HCT116 (cell line): ENCODE measurements around the gene RFPL2. TPM values are rescaled to one million over a fixed set of nuclear protein-coding genes. Genes with fewer than 3 reads are reported as not detected.

Experiments used
- ATAC-seq: fragments of 200-7000 bp; cut with Tn5 transposase; 2 replicates; pipeline ENCODE4 v1.9.1; 2020; ENCODE audit warnings: mild to moderate bottlenecking, moderate library complexity
- BruUV-seq: library from RNA; stranded (reverse); fragments of 400-500 nt; replicated peaks from 2 replicates; lab custom pipeline; 2021; lab: Mats Ljungman, UMichigan
- CTCF ChIA-PET: fragments of 300-600 bp; sonication (Branson Sonifier 250); formaldehyde crosslinking; loops from one replicate; lab custom pipeline; 2021; ENCODE audit warnings: antibody characterized with exemption; lab: Charles Lee
- POLR2A ChIA-PET: fragments of 300-600, 350-600 bp; sonication (Branson Sonifier 250); formaldehyde crosslinking; loops from one replicate; lab custom pipeline; 2021; ENCODE audit warnings: antibody characterized with exemption; lab: Charles Lee
- RAD21 ChIA-PET, 2 experiments: fragments of 300-600 bp; sonication (Branson Sonifier 250); formaldehyde crosslinking; loops; one replicate each; lab custom pipeline; 2023; ENCODE audit warnings: low total read pairs in 2 of 2; ENCODE audit not compliant: uncharacterized antibody in 2 of 2, unreplicated experiment in 2 of 2, low non-redundant PET in 1 of 2; lab: Charles Lee
- DNase-seq: peaks from one replicate; pipeline ENCODE4 v3.0.0-alpha.2; 2010; ENCODE audit warnings: low read depth, low spot score
- H2AFZ ChIP-seq: fragments of 200-600 bp; shearing (Covaris generic), sonication (generic); 2 replicates; pipeline ENCODE4 v1.6.1; 2017; ENCODE audit warnings: low read depth, mixed run types, mixed read lengths, antibody characterized with exemption, low read length; ENCODE audit not compliant: poor library complexity, severe bottlenecking
- H3K27ac ChIP-seq: 2 replicates; pipeline ENCODE4 v1.5.1; 2012; ENCODE audit warnings: low read depth, low read length
- H3K27me3 ChIP-seq: fragments of 200-600 bp; sonication (generic); 2 replicates; pipeline ENCODE4 v1.6.1; 2016; ENCODE audit warnings: mixed run types, low read length, mixed read lengths; ENCODE audit not compliant: insufficient read depth
- H3K36me3 ChIP-seq, 2 experiments: fragments of 200-500 bp in 1 of 2; fragments of 200-600 bp in 1 of 2; sonication (Bioruptor generic) in 1 of 2; sonication (generic) in 1 of 2; 2 replicates each; pipeline versions ENCODE4 v1.5.1 to v1.6.1; 2014 to 2016; ENCODE audit warnings: low read length in 2 of 2, inconsistent platforms in 1 of 2, mixed read lengths in 1 of 2, mixed run types in 1 of 2; ENCODE audit not compliant: insufficient read depth in 2 of 2, control insufficient read depth in 1 of 2
- H3K4me1 ChIP-seq, 2 experiments: fragments of 200-600 bp in 1 of 2; sonication (generic) in 1 of 2; 2 replicates each; pipeline versions ENCODE4 v1.5.1 to v1.6.1; 2012 to 2017; ENCODE audit warnings: low read length in 2 of 2, inconsistent platforms in 1 of 2, mild to moderate bottlenecking in 1 of 2, mixed read lengths in 1 of 2, mixed run types in 1 of 2, moderate library complexity in 1 of 2; ENCODE audit not compliant: insufficient read depth in 2 of 2, control insufficient read depth in 1 of 2
- H3K4me2 ChIP-seq: fragments of 200-600 bp; sonication (generic); 2 replicates; pipeline ENCODE4 v1.6.1; 2017; ENCODE audit warnings: mixed run types, low read length, mixed read lengths
- H3K4me3 ChIP-seq, 2 experiments: fragments of 200-600 bp in 1 of 2; sonication (generic) in 1 of 2; replicated peaks in 1 of 2; 2 replicates each; pipeline ENCODE4 v1.5.1; 2011 to 2016; ENCODE audit warnings: low read length in 2 of 2, control low read depth in 1 of 2, low read depth in 1 of 2, mild to moderate bottlenecking in 1 of 2, mixed read lengths in 1 of 2, mixed run types in 1 of 2
- H3K79me2 ChIP-seq: fragments of 200-600 bp; sonication (generic); 2 replicates; pipeline ENCODE4 v1.6.1; 2017; ENCODE audit warnings: mild to moderate bottlenecking, mixed run types, low read length, moderate library complexity, mixed read lengths; ENCODE audit not compliant: insufficient read depth
- H3K9ac ChIP-seq: fragments of 200-600 bp; sonication (generic); 2 replicates; pipeline ENCODE4 v1.6.1; 2016; ENCODE audit warnings: low read length, mixed read lengths
- H3K9me2 ChIP-seq: fragments of 200-600 bp; sonication (generic), shearing (Covaris generic); 2 replicates; pipeline ENCODE4 v1.6.1; 2017; ENCODE audit warnings: mixed run types, mild to moderate bottlenecking, moderate library complexity; ENCODE audit not compliant: insufficient read depth
- H3K9me3 ChIP-seq, 2 experiments: fragments of 200-500 bp in 1 of 2; fragments of 200-600 bp in 1 of 2; sonication (Bioruptor generic) in 1 of 2; sonication (generic) in 1 of 2; 2 replicates each; pipeline ENCODE4 v1.6.1; 2014 to 2017; ENCODE audit warnings: low read length in 2 of 2, mixed read lengths in 2 of 2, inconsistent platforms in 1 of 2, low read depth in 1 of 2, mild to moderate bottlenecking in 1 of 2, mixed run types in 1 of 2, moderate library complexity in 1 of 2; ENCODE audit not compliant: control insufficient read depth in 1 of 2, insufficient read depth in 1 of 2
- H4K20me1 ChIP-seq: fragments of 200-600 bp; sonication (generic), shearing (Covaris generic); 2 replicates; pipeline ENCODE4 v1.6.1; 2017; ENCODE audit warnings: mixed run types, mild to moderate bottlenecking, moderate library complexity; ENCODE audit not compliant: insufficient read depth
- CBX3 ChIP-seq: IDR thresholded peaks from 2 replicates; pipeline ENCODE4 v1.6.1; 2012; ENCODE audit warnings: low read depth
- EGR1 ChIP-seq: IDR thresholded peaks from 2 replicates; pipeline ENCODE4 v1.6.1; 2012; ENCODE audit warnings: low read depth
- ELF1 ChIP-seq: IDR thresholded peaks from 2 replicates; pipeline ENCODE4 v1.6.1; 2012; ENCODE audit warnings: low read depth, borderline replicate concordance
- EZH2phosphoT487 ChIP-seq: fragments of 200-600 bp; IDR thresholded peaks from 2 replicates; pipeline ENCODE4 v1.6.1; 2018; ENCODE audit warnings: antibody characterized with exemption, borderline replicate concordance
- FOSL1 ChIP-seq: IDR thresholded peaks from 2 replicates; pipeline ENCODE4 v1.6.1; 2012; ENCODE audit warnings: low read depth
- JUND ChIP-seq: IDR thresholded peaks from 2 replicates; pipeline ENCODE4 v1.6.1; 2012
- RAD21 ChIP-seq: IDR thresholded peaks from 2 replicates; pipeline ENCODE4 v1.6.1; 2012; ENCODE audit warnings: low read depth, mild to moderate bottlenecking
- SP1 ChIP-seq: IDR thresholded peaks from 2 replicates; pipeline ENCODE4 v1.6.1; 2012; ENCODE audit warnings: low read depth
- SRF ChIP-seq: IDR thresholded peaks from 2 replicates; pipeline ENCODE4 v1.6.1; 2012; ENCODE audit warnings: low read depth
- TCF7L2 ChIP-seq: IDR thresholded peaks from 2 replicates; pipeline ENCODE4 v1.7.0; 2011; ENCODE audit warnings: borderline replicate concordance, inconsistent platforms; ENCODE audit not compliant: insufficient read depth, insufficient read length; ENCODE audit errors: extremely low read depth
- intact Hi-C: fragments of 100-400 bp; cut with micrococcal nuclease; formaldehyde crosslinking; loops from 2 replicates; pipeline ENCODE4 v1.10.0; 2022
- total RNA-seq: library from RNA; stranded (reverse); gene quantifications from one replicate; pipeline ENCODE4 v1.2.1, GENCODE V29; 2021; ENCODE audit not compliant: unreplicated experiment
- TF ChIP-seq, protein P1 (sequence below): IDR thresholded peaks from 2 replicates; pipeline ENCODE4 v1.6.1; 2012

The RFPL2 gene
- total RNA-seq, 1 experiment from 2014 or later, result 0.61 TPM

DNA sequence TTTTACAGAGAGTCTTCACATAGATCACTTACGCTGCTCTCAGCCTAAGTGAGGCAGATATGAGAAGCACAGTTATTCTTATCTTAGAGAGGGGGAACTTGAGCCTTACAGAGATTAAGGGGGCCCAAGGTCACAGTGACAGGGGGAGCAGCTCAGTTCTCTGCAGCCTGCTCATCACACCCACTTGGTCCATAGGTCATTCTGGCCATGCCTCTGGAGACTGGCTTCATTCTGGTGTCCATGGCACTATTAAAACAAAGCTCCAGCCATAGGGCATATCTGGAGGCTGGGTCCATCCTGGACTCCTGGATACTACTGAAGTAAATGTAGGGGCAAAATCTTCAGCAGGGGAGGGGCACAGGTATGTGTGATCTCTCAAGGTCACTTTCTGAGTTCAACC lies 44.4 kb upstream of the RFPL2 start:
- no peak for TF ChIP-seq EZH2phosphoT487
- no peak for TF ChIP-seq EGR1
- TF ChIP-seq, all 23 proteins: peak for 0
- no peak overlapping the region for H3K27ac ChIP-seq
- H3K4me2 ChIP-seq, result no peak overlapping the region
- intact Hi-C loops, result no loop called here
- no peaks in the 10 kb centered on the region for H3K9me3 ChIP-seq
- H3K27me3 ChIP-seq, result no peaks in the 10 kb centered on the region
- H3K9me2 ChIP-seq, result no peaks in the 10 kb centered on the region
- H3K79me2 ChIP-seq, result no peaks in the 10 kb centered on the region
- CTCF ChIA-PET, result interaction anchor here (1.5 to 3.0 kb wide), 2 partner anchors 17 to 279 kb away, joined by 3 to 11 read pairs; no protein-coding TSS in a partner anchor
- no peaks in the 10 kb centered on the region for H3K36me3 ChIP-seq
- no peak overlapping the region for H2AFZ ChIP-seq
- POLR2A ChIA-PET, result no interaction called here
- no peak overlapping the region for H3K4me3 ChIP-seq
- no peak overlapping the region for H3K9ac ChIP-seq
- no TSS peak for BruUV-seq
- RAD21 ChIA-PET, result no interaction called here
- no peak for ATAC-seq
- DNase-seq, result no peak
- H4K20me1 ChIP-seq, result no peaks in the 10 kb centered on the region
- no peaks in the 10 kb centered on the region for H3K4me1 ChIP-seq

DNA sequence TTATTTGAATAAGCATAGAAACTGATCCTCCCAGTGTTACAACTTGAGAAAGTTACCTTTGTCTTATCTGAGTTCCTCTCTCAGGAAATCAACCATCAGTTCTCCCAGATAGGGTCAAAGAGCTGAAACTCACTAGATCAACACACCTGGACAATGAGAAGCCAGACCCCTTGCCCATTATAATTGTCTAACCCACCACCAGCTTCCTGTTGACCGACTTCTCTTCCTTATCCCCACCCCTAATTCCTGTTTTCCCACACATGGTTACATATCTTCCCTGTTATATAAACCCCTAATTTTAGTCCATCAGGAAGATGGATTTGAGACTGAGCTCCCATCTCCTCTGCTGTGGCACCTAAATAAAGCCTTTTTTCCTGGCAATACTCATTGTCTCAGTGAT lies 43.4 kb upstream of the RFPL2 start:
- Histone ChIP-seq H3K79me2 (no peaks in the 10 kb centered on the region), H3K9me3 (no peaks in the 10 kb centered on the region), H2AFZ (no peak overlapping the region), H3K4me3 (no peak overlapping the region), H3K27ac (no peak overlapping the region), H3K4me2 (no peak overlapping the region), H3K9me2 (no peaks in the 10 kb centered on the region), H3K36me3 (no peaks in the 10 kb centered on the region), H3K27me3 (no peaks in the 10 kb centered on the region), H3K4me1 (no peaks in the 10 kb centered on the region), H3K9ac (no peak overlapping the region), H4K20me1 (no peaks in the 10 kb centered on the region)
- no peak for TF ChIP-seq FOSL1
- no peak for TF ChIP-seq TCF7L2
- no peak for TF ChIP-seq ELF1
- TF ChIP-seq RAD21, result no peak
- TF ChIP-seq SRF, result no peak
- no peak for TF ChIP-seq CBX3
- TF ChIP-seq SP1, result no peak
- TF ChIP-seq, protein P1, sequence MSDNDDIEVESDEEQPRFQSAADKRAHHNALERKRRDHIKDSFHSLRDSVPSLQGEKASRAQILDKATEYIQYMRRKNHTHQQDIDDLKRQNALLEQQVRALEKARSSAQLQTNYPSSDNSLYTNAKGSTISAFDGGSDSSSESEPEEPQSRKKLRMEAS, result no peak
- TF ChIP-seq JUND, result no peak
- ChIA-PET RAD21 (no interaction called here), CTCF (interaction anchor here (3.0 kb wide), 1 partner anchor 18 kb away, joined by 11 read pairs; no protein-coding TSS in a partner anchor), POLR2A (no interaction called here)
- ATAC-seq (no peak), DNase-seq (no peak)
- BruUV-seq, result no TSS peak
- intact Hi-C loops, result no loop called here
